Brain microvascular endothelial cell (primary cell): Measurements from ENCODE around the gene TMEM108.

Experiments
- DNase-seq: peaks from one replicate; pipeline ENCODE4 v3.0.0-alpha.2; 2020
- H3K27ac ChIP-seq: fragments of 250-450 bp; sonication (Bioruptor Pico); 2 replicates; pipeline ENCODE4 v1.5.1; 2020; ENCODE audit warnings: mild to moderate bottlenecking, moderate library complexity
- H3K27me3 ChIP-seq: fragments of 250-450 bp; sonication (Bioruptor Pico); replicated peaks from 2 replicates; pipeline ENCODE4 v1.5.1; 2020; ENCODE audit warnings: mild to moderate bottlenecking
- H3K36me3 ChIP-seq: fragments of 250-450 bp; sonication (Bioruptor Pico); replicated peaks from 2 replicates; pipeline ENCODE4 v1.5.1; 2020; ENCODE audit warnings: mild to moderate bottlenecking
- H3K4me3 ChIP-seq: 2 replicates; pipeline ENCODE4 v1.5.1; 2011; ENCODE audit warnings: low read depth, mild to moderate bottlenecking, control low read depth, low read length, moderate library complexity
- CTCF ChIP-seq: IDR thresholded peaks from 2 replicates; pipeline ENCODE4 v1.5.1; 2011; ENCODE audit warnings: low read depth, mild to moderate bottlenecking, moderate library complexity, low read length, control low read depth, inconsistent platforms; ENCODE audit errors: missing control alignments
- in situ Hi-C: cut with HindIII; loops from 2 replicates; pipeline ENCODE4 v1.10.0; 2017; ENCODE audit warnings: low sequenced_read_pairs, low pct_ligation_motif_present

TMEM108 gene

GRCh38 chr3:133256787-133257483 lies 218.7 kb downstream of the TMEM108 start:
- H3K36me3 ChIP-seq, result no peaks in the 10 kb centered on the region
- in situ Hi-C loops, result no loop called here
- no peak overlapping the region for H3K27ac ChIP-seq
- H3K4me3 ChIP-seq, result no peak overlapping the region
- no peak for TF ChIP-seq CTCF
- peak; percentile 21 for DNase-seq
- H3K27me3 ChIP-seq, result no peaks in the 10 kb centered on the region

GRCh38 chr3:133258358-133258757 lies 220.2 kb downstream of the TMEM108 start:
- Histone ChIP-seq H3K4me3 (no peak overlapping the region), H3K27me3 (no peaks in the 10 kb centered on the region), H3K27ac (no peak overlapping the region), H3K36me3 (no peaks in the 10 kb centered on the region)
- DNase-seq, result peak; percentile 23
- TF ChIP-seq CTCF, result no peak
- in situ Hi-C loops, result no loop called here

- Histone ChIP-seq H3K36me3 (no peaks in the 10 kb centered on the region), H3K27ac (no peak overlapping the region), H3K27me3 (no peaks in the 10 kb centered on the region), H3K4me3 (no peak overlapping the region)
- no peak for TF ChIP-seq CTCF
- in situ Hi-C loops, result no loop called here
- no peak for DNase-seq
Measured at GRCh38 chr3:133259767-133260166, 221.6 kb downstream of the TMEM108 start.

- no peaks in the 10 kb centered on the region for H3K36me3 ChIP-seq
- TF ChIP-seq CTCF, result no peak
- no peak overlapping the region for H3K4me3 ChIP-seq
- no peak overlapping the region for H3K27ac ChIP-seq
- no peaks in the 10 kb centered on the region for H3K27me3 ChIP-seq
- in situ Hi-C loops, result no loop called here
- DNase-seq, result no peak
Measured at GRCh38 chr3:133262333-133262732, 224.1 kb downstream of the TMEM108 start.

GRCh38 chr3:133264920-133265319 lies 226.7 kb downstream of the TMEM108 start:
- no peak for DNase-seq
- in situ Hi-C loops, result no loop called here
- H3K4me3 ChIP-seq, result no peak overlapping the region
- H3K27me3 ChIP-seq, result no peaks in the 10 kb centered on the region
- no peak overlapping the region for H3K27ac ChIP-seq
- no peak for TF ChIP-seq CTCF
- H3K36me3 ChIP-seq, result no peaks in the 10 kb centered on the region

- Histone ChIP-seq H3K27me3 (no peaks in the 10 kb centered on the region), H3K4me3 (no peak overlapping the region), H3K27ac (no peak overlapping the region), H3K36me3 (no peaks in the 10 kb centered on the region)
- in situ Hi-C loops, result no loop called here
- DNase-seq, result no peak
- no peak for TF ChIP-seq CTCF
Measured at GRCh38 chr3:133268726-133269134, 230.5 kb downstream of the TMEM108 start.
